Fibroblast of upper back skin (primary cell): Measurements from ENCODE around the gene PHKG2.

Experiments
- DNase-seq: peaks from one replicate; pipeline ENCODE4 v3.0.0-alpha.2; 2013

PHKG2 gene

GRCh38 chr16:30757316-30757715, 9.1 kb downstream of the PHKG2 start:
- DNase-seq, result no peak

GRCh38 chr16:30758988-30759491, 10.8 kb downstream of the PHKG2 start:
- no peak for DNase-seq

DNA sequence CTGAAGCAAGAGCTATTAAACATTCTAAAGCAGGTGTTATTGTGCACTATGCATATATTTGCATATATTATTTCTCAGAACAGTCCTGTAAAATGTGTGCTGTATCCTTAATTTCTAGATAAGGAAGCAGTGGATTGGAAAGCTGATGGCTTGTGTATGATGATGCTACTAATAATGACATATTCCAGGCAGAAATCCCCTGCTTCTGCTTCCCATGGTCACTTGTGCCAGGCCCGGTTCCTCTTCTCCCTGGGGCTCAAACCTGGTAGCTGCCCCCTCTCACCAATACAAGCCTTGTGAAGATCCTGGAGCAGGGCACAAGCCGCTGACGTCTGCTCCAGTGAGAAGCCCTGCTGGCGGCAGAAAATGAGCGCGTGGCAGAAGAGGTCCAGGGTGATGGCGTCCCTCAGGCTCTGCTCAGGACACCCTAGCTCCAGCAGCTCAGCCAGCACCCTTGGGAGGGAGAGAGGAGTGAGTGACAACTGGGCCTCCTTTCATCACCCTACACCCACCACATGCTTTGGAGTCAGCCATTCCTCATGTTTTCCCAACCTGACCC, 11.9 kb downstream of the PHKG2 start:
- no peak for DNase-seq

- DNase-seq, result no peak
Observed at GRCh38 chr16:30760577-30761426, 12.6 kb downstream of the PHKG2 start.

- DNase-seq, result no peak
Observed at GRCh38 chr16:30761427-30761927, 13.3 kb downstream of the PHKG2 start.

DNA sequence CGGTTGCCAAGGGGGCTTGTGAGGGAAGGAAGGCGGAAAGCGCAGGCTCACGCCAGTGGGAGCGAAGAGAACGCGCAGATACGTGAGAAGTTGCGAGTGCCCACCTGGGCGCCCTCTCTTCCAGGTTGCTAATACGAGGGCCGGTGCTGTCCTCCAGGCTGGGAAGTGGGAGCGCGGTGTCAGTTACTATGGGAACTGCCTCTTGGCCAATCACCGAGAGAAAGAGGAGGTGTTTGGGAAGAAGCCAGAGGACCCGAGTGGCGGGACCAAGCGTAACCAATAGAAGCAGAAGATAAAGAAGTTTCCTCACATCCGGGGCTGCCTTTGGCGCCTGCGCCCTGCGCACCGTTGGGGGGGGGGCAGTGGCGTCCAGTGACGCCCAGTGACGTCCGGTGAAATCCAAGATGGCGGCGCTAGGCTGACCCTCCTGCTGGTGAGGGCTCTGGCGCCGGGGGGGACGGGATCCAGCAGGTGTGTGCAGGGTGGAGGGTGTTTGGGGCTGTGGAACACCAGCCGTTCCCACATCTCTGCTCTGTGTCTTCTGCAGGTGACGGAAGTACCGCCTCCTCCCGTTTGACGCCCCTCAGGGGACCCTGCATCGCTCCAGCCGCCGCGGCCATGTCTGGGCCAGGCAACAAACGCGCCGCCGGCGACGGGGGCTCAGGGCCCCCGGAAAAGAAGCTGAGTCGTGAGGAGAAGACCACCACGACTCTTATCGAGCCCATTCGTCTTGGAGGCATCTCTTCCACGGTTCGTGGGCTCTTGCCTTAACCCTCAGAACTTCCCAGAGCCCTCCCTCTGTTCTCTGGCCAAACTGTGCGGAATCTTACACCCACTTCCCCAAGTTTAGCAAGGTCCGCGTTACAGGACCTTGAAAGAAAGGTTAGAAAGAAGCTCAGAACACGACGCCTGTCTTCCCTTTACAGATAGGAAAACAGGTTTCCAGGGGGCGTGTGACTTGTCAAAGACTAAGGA, 14.0 kb downstream of the PHKG2 start, which contains the start of the genes CFAP119 and RNF40:
TSS of gene CFAP119 (minus strand) at position 135 of the 975 bp plus-strand sequence. CDS start 314 bp downstream, outside the sequence.
TSS of gene RNF40 (plus strand) at position 395 of the 975 bp plus-strand sequence. CDS start at position 619, 224 bp downstream.
- peak; percentile 98 for DNase-seq

DNA sequence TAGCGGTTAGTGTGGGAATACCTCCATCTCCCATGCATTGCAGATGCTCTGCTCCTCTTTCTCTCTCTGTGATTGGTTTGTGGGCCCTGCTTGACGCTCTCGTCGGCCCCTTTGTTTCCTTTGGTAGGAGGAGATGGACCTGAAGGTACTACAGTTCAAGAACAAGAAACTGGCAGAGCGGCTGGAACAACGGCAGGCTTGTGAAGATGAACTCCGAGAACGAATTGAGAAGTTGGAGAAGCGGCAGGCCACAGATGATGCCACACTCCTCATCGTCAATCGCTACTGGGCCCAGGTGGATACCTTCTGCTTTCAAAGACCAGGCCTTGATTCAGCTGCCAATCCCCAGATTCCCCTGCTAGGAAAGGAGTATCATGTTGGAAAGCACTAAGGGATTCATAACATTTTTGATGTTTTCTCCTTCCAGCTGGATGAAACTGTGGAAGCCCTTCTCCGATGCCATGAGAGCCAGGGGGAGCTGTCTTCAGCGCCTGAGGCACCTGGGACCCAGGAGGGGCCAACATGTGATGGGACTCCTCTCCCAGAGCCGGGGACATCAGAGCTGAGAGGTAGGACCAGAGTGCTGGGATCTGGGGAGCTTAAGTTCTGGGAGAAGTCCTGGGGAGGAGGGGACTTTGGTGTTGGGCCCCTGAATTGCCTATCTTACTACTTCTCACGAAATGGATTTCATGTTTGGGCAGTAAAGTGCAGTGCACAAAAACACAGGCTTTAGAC, 14.9 kb downstream of the PHKG2 start:
- no peak for DNase-seq

- DNase-seq, result no peak
Observed at GRCh38 chr16:30764086-30764485, 15.9 kb downstream of the PHKG2 start.

DNA sequence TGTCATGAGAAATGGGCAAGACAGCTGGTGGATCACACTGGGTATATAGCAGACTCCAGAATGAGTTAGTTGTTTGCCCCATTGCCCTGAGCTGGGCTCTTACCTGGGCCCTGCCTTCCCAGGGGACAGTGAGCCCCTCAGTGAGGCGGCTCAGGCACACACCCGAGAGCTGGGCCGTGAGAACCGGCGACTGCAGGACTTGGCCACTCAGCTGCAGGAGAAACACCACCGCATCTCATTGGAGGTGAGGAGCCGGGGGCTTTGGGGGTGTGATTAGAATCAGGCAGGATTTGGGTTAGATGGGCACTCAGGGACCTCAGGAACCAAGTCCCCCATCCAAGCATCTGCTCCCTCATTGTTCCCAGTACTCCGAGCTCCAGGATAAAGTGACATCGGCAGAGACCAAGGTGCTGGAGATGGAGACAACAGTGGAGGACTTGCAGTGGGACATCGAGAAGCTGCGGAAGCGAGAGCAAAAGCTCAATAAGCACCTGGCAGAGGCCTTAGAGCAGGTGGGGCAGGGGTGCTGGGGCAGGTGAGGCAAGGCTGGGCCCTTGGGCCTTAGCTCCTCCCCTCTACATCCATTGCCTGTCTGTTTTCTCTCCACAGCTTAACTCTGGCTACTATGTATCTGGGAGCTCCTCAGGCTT, 16.7 kb downstream of the PHKG2 start:
- no peak for DNase-seq

DNA sequence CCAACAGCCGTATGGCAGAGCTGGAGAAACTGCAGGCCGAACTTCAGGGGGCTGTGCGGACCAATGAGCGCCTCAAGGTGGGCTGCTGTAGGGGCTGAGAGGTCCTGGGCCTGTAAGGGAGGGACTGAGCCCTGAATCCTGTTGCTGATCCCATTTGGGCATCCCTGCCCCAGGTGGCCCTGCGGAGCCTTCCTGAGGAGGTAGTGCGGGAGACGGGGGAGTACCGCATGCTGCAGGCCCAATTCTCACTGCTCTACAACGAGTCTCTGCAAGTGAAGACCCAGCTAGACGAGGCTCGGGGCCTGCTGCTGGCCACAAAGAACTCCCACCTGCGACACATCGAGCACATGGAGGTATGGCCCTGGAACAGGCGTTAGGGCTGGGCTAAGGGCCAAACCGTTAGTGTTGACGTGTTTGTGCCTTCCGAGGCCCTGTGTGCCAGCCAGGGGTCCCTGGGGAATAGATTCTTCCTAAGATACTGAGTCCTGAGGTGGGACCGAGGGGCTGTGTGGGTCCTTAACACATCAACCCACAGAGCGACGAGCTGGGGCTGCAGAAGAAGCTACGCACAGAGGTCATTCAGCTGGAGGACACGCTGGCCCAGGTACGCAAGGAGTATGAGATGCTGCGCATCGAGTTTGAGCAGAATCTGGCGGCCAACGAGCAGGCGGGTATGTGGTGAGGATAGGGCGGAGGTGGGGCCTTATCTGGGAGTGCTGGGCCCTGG, 18.1 kb downstream of the PHKG2 start:
- no peak for DNase-seq

GRCh38 chr16:30766933-30767284, 18.7 kb downstream of the PHKG2 start:
- DNase-seq, result no peak

GRCh38 chr16:30767767-30768465, 19.7 kb downstream of the PHKG2 start:
- DNase-seq, result no peak

GRCh38 chr16:30768583-30769181, 20.5 kb downstream of the PHKG2 start:
- no peak for DNase-seq

DNA sequence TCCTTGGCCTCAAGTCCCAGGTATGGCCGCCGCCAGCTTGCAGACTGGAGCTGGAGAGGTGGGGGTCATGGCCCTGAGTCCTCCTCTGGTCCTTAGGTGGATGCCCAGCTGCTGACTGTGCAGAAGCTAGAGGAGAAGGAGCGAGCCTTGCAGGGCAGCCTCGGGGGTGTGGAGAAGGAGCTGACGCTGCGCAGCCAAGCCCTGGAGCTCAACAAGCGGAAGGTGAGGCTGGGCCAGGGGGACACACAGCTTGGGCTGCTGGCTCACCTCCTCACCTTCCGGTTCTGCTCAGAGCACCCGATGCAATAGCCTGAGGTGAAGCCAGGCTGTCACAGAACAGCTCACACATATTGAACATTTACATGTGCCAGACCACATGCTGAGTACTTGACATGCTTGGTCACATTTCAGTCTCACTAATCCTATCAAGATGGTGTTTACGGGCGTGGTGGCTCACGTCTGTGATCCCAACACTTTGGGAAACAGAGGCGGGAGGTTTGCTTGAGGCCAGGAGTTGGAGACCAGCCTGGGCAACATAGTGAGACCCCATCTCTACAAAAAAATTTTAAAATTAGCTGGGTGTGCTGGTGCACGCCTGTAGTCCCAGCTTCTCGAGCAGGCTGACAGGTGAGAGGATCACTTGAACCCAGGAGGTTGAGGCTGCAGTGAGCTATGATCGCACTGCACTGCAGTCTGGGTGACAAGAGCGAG, 21.3 kb downstream of the PHKG2 start:
- no peak for DNase-seq

GRCh38 chr16:30771726-30772125, 23.5 kb downstream of the PHKG2 start:
- no peak for DNase-seq

- no peak for DNase-seq
Observed at GRCh38 chr16:30773826-30774225, 25.6 kb downstream of the PHKG2 start.

GRCh38 chr16:30774367-30775130, 26.3 kb downstream of the PHKG2 start:
- no peak for DNase-seq

DNA sequence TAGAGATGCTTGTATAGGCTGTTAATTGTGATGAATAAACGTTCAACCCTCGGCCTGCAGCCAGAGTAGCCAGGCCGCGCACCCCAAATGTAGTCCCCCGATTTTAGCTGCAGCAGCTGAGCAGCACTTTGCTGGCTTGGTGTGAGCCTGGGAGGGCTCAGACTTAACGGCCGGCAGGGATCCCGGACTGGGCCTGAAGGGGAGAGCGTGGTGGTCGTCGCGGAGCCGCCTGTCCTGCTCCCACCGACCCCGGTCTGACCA, 26.8 kb downstream of the PHKG2 start:
- no peak for DNase-seq
